Measurements from ENCODE around the gene SULT1A2. TPM values are rescaled to one million over a fixed set of nuclear protein-coding genes. Genes with fewer than 3 reads are reported as not detected.

SULT1A2 gene
- total and polyA plus RNA-seq, 2 of the 13 experiments (the other 11 are each of a cell fraction or from before 2014, with no cell fraction given), result 33.0 to 34.2 TPM

GRCh38 chr16:28610595-28611191, 13.8 kb upstream of the SULT1A2 start (continued):
- TF ChIP-seq BCL3 (CRISPR knock-in tag; IDR thresholded peaks at IDR 0.05) (peak; percentile 75; the same call in 1 of the 2 replicates), ZNF331 (CRISPR knock-in tag; IDR thresholded peaks at IDR 0.05) (peak; percentile 6; the same call in 1 of the 2 replicates), SMAD9 (CRISPR knock-in tag; IDR thresholded peaks at IDR 0.05) (no peak), ZNF576 (CRISPR knock-in tag; IDR thresholded peaks at IDR 0.05) (no peak), PATZ1 (CRISPR knock-in tag; IDR thresholded peaks at IDR 0.05) (peak; percentile 27; the same call in 1 of the 2 replicates), EED (CRISPR knock-in tag; IDR thresholded peaks at IDR 0.05) (0 out of 2 replicates have a peak, but pooled peaks have one; percentile 26), MXD3 (CRISPR knock-in tag; IDR thresholded peaks at IDR 0.05) (0 out of 2 replicates have a peak, but pooled peaks have one; percentile 29), IKZF5 (CRISPR knock-in tag; IDR thresholded peaks at IDR 0.05) (peak; percentile 43; the same call in 1 of the 2 replicates), PLSCR1 (CRISPR knock-in tag; IDR thresholded peaks at IDR 0.05; ENCODE audit: borderline replicate concordance) (no peak), SOX13 (IDR thresholded peaks at IDR 0.05) (no peak), SOX13 (CRISPR knock-in tag; conservative IDR thresholded peaks at IDR 0.05 in 1 of 2, IDR thresholded peaks at IDR 0.05 in 1 of 2) (no peak; a peak in 1 of 4 replicates), ZFP62 (CRISPR knock-in tag; IDR thresholded peaks at IDR 0.05) (no peak), CREBL2 (CRISPR knock-in tag; IDR thresholded peaks at IDR 0.05; ENCODE audit: borderline replicate concordance) (peak; percentile 55; the same call in 1 of the 2 replicates)
